Thyroid gland (tissue), 4 donors: ENCODE measurements around the gene VSNL1.

Experiments
- POLR2A ChIP-seq, 2 donors: fragments of 450-650 bp; IDR thresholded peaks; one replicate each; pipeline ENCODE4 v1.6.1; 2017; ENCODE audit warnings: antibody characterized with exemption in 2 of 2, mild to moderate bottlenecking in 2 of 2, moderate library complexity in 1 of 2
- TF ChIP-seq, protein P1 (sequence below), 6 experiments: fragments of 200-600 bp in 3 of 6; fragments of 450-650 bp in 3 of 6; sonication (generic) in 3 of 6; IDR thresholded peaks; one replicate each; pipeline ENCODE4 v1.5.1; 2016 to 2019; ENCODE audit warnings: antibody characterized with exemption in 6 of 6, mild to moderate bottlenecking in 2 of 6, inconsistent platforms in 1 of 6, moderate library complexity in 1 of 6

GRCh38 chr2:17538022-17538843, 2.3 kb upstream of the VSNL1 start:
- TF ChIP-seq, protein P1, sequence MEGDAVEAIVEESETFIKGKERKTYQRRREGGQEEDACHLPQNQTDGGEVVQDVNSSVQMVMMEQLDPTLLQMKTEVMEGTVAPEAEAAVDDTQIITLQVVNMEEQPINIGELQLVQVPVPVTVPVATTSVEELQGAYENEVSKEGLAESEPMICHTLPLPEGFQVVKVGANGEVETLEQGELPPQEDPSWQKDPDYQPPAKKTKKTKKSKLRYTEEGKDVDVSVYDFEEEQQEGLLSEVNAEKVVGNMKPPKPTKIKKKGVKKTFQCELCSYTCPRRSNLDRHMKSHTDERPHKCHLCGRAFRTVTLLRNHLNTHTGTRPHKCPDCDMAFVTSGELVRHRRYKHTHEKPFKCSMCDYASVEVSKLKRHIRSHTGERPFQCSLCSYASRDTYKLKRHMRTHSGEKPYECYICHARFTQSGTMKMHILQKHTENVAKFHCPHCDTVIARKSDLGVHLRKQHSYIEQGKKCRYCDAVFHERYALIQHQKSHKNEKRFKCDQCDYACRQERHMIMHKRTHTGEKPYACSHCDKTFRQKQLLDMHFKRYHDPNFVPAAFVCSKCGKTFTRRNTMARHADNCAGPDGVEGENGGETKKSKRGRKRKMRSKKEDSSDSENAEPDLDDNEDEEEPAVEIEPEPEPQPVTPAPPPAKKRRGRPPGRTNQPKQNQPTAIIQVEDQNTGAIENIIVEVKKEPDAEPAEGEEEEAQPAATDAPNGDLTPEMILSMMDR (IDR thresholded peaks at IDR 0.05), result no peak
- TF ChIP-seq POLR2A (IDR thresholded peaks at IDR 0.05), result no peak
